Measurements from ENCODE around the gene NR2E3. TPM values are rescaled to one million over a fixed set of nuclear protein-coding genes. Genes with fewer than 3 reads are reported as not detected.

The NR2E3 gene
- total and polyA plus RNA-seq, 2 experiments from 2014 or later: 0.65 TPM; not detected in 1

DNA sequence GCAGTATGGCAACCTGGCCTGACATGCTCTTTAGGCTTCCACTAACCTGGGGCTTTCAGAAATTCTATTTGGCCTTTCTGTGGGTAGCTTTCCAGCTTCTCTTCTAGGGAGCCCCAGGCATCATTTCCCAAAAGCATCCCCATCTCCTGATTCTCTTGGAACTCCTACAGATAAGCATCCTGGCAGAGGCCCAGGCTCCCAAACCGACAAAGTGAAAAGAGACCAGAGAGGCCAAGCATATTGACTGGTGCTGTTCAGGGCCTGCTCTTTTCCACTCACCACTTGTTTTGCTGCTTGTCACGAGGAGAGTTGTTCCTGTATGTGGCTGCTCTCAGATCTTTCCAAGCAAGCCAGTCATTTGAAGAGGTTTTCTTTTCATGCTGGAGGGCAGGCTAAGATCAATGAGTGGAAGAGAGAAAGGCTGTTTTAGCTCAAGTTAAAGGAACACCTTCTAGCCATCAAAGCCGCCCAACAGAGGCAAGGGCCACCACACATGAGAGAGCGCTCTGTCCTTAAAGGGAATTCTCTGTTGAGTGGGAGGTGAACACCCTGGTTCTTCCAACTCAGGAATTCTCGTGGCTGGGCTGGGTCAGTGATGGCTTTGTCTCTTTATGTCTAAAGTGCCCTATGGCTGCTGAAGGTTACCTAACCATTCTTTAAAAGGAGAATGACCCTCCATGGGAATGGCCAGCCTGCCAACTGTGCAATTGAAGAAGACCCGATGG, 31.1 kb upstream of the NR2E3 start:
- peaks cover 15% of the 10 kb centered on the region for H3F3A ChIP-seq (ENCODE audit: insufficient read depth)
- no peak overlapping the region for H2AFZ ChIP-seq
- no peaks in the 10 kb centered on the region for H3K27me3 ChIP-seq (replicated peaks; ENCODE audit: insufficient read depth)
- no peak overlapping the region for H3K27ac ChIP-seq
- no peak overlapping the region for H3K4me3 ChIP-seq
- no peak for TF ChIP-seq EZH2 (IDR thresholded peaks at IDR 0.05; ENCODE audit: insufficient read depth, poor library complexity, severe bottlenecking)
- TF ChIP-seq EZH2phosphoT487 (IDR thresholded peaks at IDR 0.05; ENCODE audit: insufficient read depth, low read depth): no peak
- H3K4me1 ChIP-seq (ENCODE audit: insufficient read depth): peaks cover 24% of the 10 kb centered on the region
- H3K36me3 ChIP-seq (ENCODE audit: low read depth): no peaks in the 10 kb centered on the region
- in situ Hi-C loops (cut with MboI): no loop called here
- no peaks in the 10 kb centered on the region for H3K79me2 ChIP-seq (ENCODE audit: insufficient read depth)
- no peak overlapping the region for H3K4me2 ChIP-seq (ENCODE audit: unreplicated experiment)
- no peaks in the 10 kb centered on the region for H3K9me2 ChIP-seq (ENCODE audit: insufficient read depth)
- H4K20me1 ChIP-seq (ENCODE audit: insufficient read depth): no peaks in the 10 kb centered on the region
- no peak overlapping the region for H3K9ac ChIP-seq
- no peak for DNase-seq
- 90 to 91% methylated on average over 6 of the region's 6 CpGs for WGBS, 2 experiments (ENCODE audit: low coverage in 1 of 2, low lambda C conversion rate in 2 of 2, missing lambda C conversion rate in 2 of 2)
- H3K9me3 ChIP-seq (ENCODE audit: low read depth): no peaks in the 10 kb centered on the region

DNA sequence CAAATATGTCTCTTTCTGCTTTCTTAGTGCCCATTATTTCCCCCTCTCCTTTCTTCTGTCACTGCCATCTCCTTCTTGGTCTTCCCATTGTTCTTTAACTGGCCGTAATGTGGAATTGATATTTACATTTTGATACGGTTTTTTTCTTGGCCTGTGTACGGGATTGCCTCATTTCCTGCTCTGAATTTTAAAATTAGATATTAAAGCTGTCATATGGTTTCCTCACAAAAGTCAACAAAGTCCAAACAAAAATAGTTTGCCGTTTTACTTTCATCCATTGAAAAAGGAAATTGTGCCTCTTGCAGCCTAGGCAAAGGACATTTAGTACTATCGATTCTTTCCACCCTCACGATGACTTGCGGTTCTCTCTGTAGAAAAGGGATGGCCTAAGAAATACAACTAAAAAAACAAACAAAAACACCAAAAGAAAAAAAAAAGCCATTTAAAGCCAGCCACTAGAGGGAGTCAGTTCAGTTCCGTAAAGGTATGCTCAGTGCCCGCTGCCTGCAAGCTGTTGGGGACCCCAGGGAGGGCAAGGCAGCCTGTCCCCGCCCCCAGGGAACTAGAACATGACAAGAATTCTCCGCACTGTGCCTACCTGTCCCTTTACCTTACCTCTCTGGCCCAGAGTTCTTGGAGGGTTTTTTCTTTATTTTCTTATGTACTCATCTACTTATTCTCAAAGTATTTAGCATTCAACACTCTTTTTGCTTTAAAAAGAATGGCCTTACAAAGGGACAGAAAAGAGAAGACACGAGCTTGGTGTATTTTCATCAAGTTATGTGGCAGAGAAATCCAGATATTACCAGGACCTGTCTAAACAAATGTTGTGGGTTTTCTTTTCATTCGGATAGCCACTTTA, 30.0 kb upstream of the NR2E3 start:
- Histone ChIP-seq H3K36me3 (ENCODE audit: low read depth) (no peaks in the 10 kb centered on the region), H3F3A (ENCODE audit: insufficient read depth) (peaks cover 15% of the 10 kb centered on the region), H3K9me3 (ENCODE audit: low read depth) (no peaks in the 10 kb centered on the region), H3K79me2 (ENCODE audit: insufficient read depth) (no peaks in the 10 kb centered on the region), H3K4me3 (peak overlapping the region; percentile 33), H3K4me1 (ENCODE audit: insufficient read depth) (peaks cover 24% of the 10 kb centered on the region), H3K27me3 (replicated peaks; ENCODE audit: insufficient read depth) (no peaks in the 10 kb centered on the region), H2AFZ (peak overlapping the region; percentile 61), H3K9me2 (ENCODE audit: insufficient read depth) (no peaks in the 10 kb centered on the region), H3K9ac (peak overlapping the region; percentile 62), H3K4me2 (ENCODE audit: unreplicated experiment) (peak overlapping the region; percentile 62), H4K20me1 (ENCODE audit: insufficient read depth) (no peaks in the 10 kb centered on the region), H3K27ac (peak overlapping the region; percentile 3; the same call in 1 of the 2 replicates)
- in situ Hi-C loops (cut with MboI): no loop called here
- peak; percentile 76 for DNase-seq
- TF ChIP-seq EZH2phosphoT487 (IDR thresholded peaks at IDR 0.05; ENCODE audit: insufficient read depth, low read depth): no peak
- no peak for TF ChIP-seq EZH2 (IDR thresholded peaks at IDR 0.05; ENCODE audit: insufficient read depth, poor library complexity, severe bottlenecking)
- 12 to 13% methylated on average over 13 of the region's 13 CpGs for WGBS, 2 experiments (ENCODE audit: low coverage in 1 of 2, low lambda C conversion rate in 2 of 2, missing lambda C conversion rate in 2 of 2)

DNA sequence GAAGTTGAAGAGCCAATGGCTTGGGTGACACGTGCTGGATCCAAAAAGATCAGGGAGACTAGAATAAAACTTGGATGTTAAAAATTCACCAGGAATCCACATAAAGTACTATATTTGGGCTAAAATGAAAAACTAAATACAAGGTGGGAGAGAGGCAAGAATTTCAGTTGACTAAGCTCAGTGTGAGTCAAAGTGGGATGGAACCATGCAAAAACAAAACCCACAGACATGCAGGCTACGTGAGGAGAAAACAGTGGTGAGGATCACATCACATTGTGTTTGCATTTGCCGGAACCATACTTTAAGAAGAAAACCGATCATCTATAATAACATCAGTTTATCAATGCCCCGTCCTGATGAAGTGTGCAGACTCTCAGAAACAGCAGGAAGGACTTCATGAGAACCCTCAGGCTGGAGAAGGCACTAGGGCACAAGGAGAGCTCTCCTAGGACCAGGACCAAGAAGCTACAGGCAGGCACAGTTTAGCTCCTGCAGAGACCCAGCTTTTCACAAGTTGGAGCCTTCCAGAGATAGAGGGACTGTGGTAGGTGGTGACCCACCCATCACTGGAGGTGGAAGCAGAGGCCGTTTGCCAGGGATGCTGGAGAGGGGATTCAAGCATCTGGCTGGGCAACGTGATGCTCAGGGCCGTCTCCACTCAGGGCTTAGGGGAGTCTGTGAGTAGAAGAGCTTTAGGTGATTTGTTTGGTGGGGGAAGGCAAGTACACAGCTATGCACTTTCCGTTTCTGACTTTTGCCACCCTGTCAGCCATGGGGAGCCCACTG, 29.0 kb upstream of the NR2E3 start:
- peak; percentile 70 for DNase-seq
- 75 to 77% methylated on average over 9 of the region's 9 CpGs for WGBS, 2 experiments (ENCODE audit: low coverage in 1 of 2, low lambda C conversion rate in 2 of 2, missing lambda C conversion rate in 2 of 2)
- TF ChIP-seq EZH2 (IDR thresholded peaks at IDR 0.05; ENCODE audit: insufficient read depth, poor library complexity, severe bottlenecking): no peak
- no peak for TF ChIP-seq EZH2phosphoT487 (IDR thresholded peaks at IDR 0.05; ENCODE audit: insufficient read depth, low read depth)
- H3K9ac ChIP-seq: 0 out of 2 replicates have a peak overlapping the region, but pooled peaks have one; percentile 62
- no peak overlapping the region for H3K4me2 ChIP-seq (ENCODE audit: unreplicated experiment)
- no peaks in the 10 kb centered on the region for H3K27me3 ChIP-seq (replicated peaks; ENCODE audit: insufficient read depth)
- H3K9me2 ChIP-seq (ENCODE audit: insufficient read depth): no peaks in the 10 kb centered on the region
- H3K27ac ChIP-seq: no peak overlapping the region
- H3K4me3 ChIP-seq: no peak overlapping the region
- no peaks in the 10 kb centered on the region for H3K36me3 ChIP-seq (ENCODE audit: low read depth)
- H3K4me1 ChIP-seq (ENCODE audit: insufficient read depth): peaks cover 17% of the 10 kb centered on the region
- H3F3A ChIP-seq (ENCODE audit: insufficient read depth): peaks cover 15% of the 10 kb centered on the region
- H3K9me3 ChIP-seq (ENCODE audit: low read depth): no peaks in the 10 kb centered on the region
- no peaks in the 10 kb centered on the region for H3K79me2 ChIP-seq (ENCODE audit: insufficient read depth)
- no peak overlapping the region for H2AFZ ChIP-seq
- H4K20me1 ChIP-seq (ENCODE audit: insufficient read depth): no peaks in the 10 kb centered on the region
- in situ Hi-C loops (cut with MboI): no loop called here

GRCh38 chr15:71781965-71782265, 28.4 kb upstream of the NR2E3 start:
- no peaks in the 10 kb centered on the region for H3K9me2 ChIP-seq (ENCODE audit: insufficient read depth)
- DNase-seq: no peak
- no peaks in the 10 kb centered on the region for H4K20me1 ChIP-seq (ENCODE audit: insufficient read depth)
- no peaks in the 10 kb centered on the region for H3K36me3 ChIP-seq (ENCODE audit: low read depth)
- H3K27me3 ChIP-seq (replicated peaks; ENCODE audit: insufficient read depth): no peaks in the 10 kb centered on the region
- no peak overlapping the region for H3K4me3 ChIP-seq
- no peak for TF ChIP-seq EZH2phosphoT487 (IDR thresholded peaks at IDR 0.05; ENCODE audit: insufficient read depth, low read depth)
- H3K4me2 ChIP-seq (ENCODE audit: unreplicated experiment): no peak overlapping the region
- H3K79me2 ChIP-seq (ENCODE audit: insufficient read depth): no peaks in the 10 kb centered on the region
- 85% methylated on average over 8 of the region's 8 CpGs for WGBS, 2 experiments (ENCODE audit: low coverage in 1 of 2, low lambda C conversion rate in 2 of 2, missing lambda C conversion rate in 2 of 2)
- H3K9ac ChIP-seq: no peak overlapping the region
- no peak overlapping the region for H2AFZ ChIP-seq
- H3K27ac ChIP-seq: no peak overlapping the region
- H3K9me3 ChIP-seq (ENCODE audit: low read depth): no peaks in the 10 kb centered on the region
- peaks cover 15% of the 10 kb centered on the region for H3F3A ChIP-seq (ENCODE audit: insufficient read depth)
- in situ Hi-C loops (cut with MboI): no loop called here
- peaks cover 17% of the 10 kb centered on the region for H3K4me1 ChIP-seq (ENCODE audit: insufficient read depth)
